Gastroesophageal sphincter (tissue), 4 donors: ENCODE results near the gene ATP5ME. TPM values are rescaled to one million over a fixed set of nuclear protein-coding genes. Genes with fewer than 3 reads are reported as not detected.

Experiments
- ATAC-seq: fragments of 150-250 bp; one replicate; pipeline ENCODE4 v1.9.1; 2016; ENCODE audit warnings: mild to moderate bottlenecking, moderate library complexity
- H3K27ac ChIP-seq, 4 donors: fragments of 200-600 bp; sonication (generic) in 3 of 4; 1 replicate in 3 of 4; 2 replicates in 1 of 4; pipeline ENCODE4 v1.5.1; 2016 to 2019
- H3K27me3 ChIP-seq: fragments of 200-600 bp; sonication (generic); one replicate; pipeline ENCODE4 v1.5.1; 2019
- H3K36me3 ChIP-seq, 2 donors: fragments of 200-600 bp; sonication (generic); one replicate each; pipeline ENCODE4 v1.5.1; 2019; ENCODE audit warnings: control low read depth in 1 of 2
- H3K4me1 ChIP-seq, 3 donors: fragments of 200-600 bp; sonication (generic); 1 replicate in 2 of 3; 2 replicates in 1 of 3; pipeline ENCODE4 v1.5.1; 2016 to 2019; ENCODE audit warnings: control low read depth in 2 of 3
- H3K4me3 ChIP-seq, 2 donors: fragments of 200-600 bp; sonication (generic); one replicate each; pipeline ENCODE4 v1.5.1; 2019; ENCODE audit warnings: mild to moderate bottlenecking in 1 of 2, moderate library complexity in 1 of 2
- H3K9me3 ChIP-seq, 3 donors: fragments of 200-600 bp; sonication (generic); one replicate each; pipeline ENCODE4 v1.5.1; 2017 to 2019; ENCODE audit warnings: control low read depth in 2 of 3
- EP300 ChIP-seq: sonication (generic); formaldehyde crosslinking; IDR thresholded peaks from one replicate; pipeline ENCODE4 v1.6.1; 2017; ENCODE audit warnings: antibody characterized with exemption, mild to moderate bottlenecking
- POLR2A ChIP-seq, 2 donors: fragments of 450-650 bp; IDR thresholded peaks; one replicate each; pipeline ENCODE4 v1.6.1; 2017; ENCODE audit warnings: antibody characterized with exemption in 2 of 2, mild to moderate bottlenecking in 2 of 2, moderate library complexity in 1 of 2
- POLR2AphosphoS5 ChIP-seq: sonication (generic); formaldehyde crosslinking; IDR thresholded peaks from one replicate; pipeline ENCODE4 v1.6.1; 2017; ENCODE audit warnings: antibody characterized with exemption
- WGBS, 2 donors: methylation state at CpG; one replicate each; pipeline ENCODE4 v1.1.5; 2018; ENCODE audit warnings: low coverage in 1 of 2; 5-methylcytosine and 5-hydroxymethylcytosine counted together
- total RNA-seq, 4 donors: library from RNA; depleted of rRNA; stranded (reverse); fragments of >200 nt; gene quantifications; one replicate each; pipeline ENCODE4 v1.1.0, GENCODE V29; 2016
- TF ChIP-seq, protein P1 (sequence below), 4 experiments: fragments of 200-600 bp in 2 of 4; fragments of 450-650 bp in 2 of 4; sonication (generic) in 1 of 4; IDR thresholded peaks; one replicate each; pipeline ENCODE4 v1.5.1; 2017 to 2019; ENCODE audit warnings: antibody characterized with exemption in 4 of 4, mild to moderate bottlenecking in 2 of 4, moderate library complexity in 2 of 4

The ATP5ME gene
- total RNA-seq, 4 donors from 2014 or later, result 56.9 to 116 (median 106) TPM

GRCh38 chr4:660401-660800 is 13.7 kb downstream of the ATP5ME start:
- no peak for ATAC-seq
- Histone ChIP-seq H3K4me1 (peaks cover 0 to 18% (median 8%) of the 10 kb centered on the region in 3 donors), H3K4me3 (no peak overlapping the region), H3K27ac (no peak overlapping the region), H3K9me3 (no peaks in the 10 kb centered on the region), H3K36me3 (no peaks in the 10 kb centered on the region), H3K27me3 (peaks cover 51% of the 10 kb centered on the region)
- WGBS, 2 donors, result 86 to 95% methylated on average over 4 to 5 of the region's 10 CpGs
- TF ChIP-seq POLR2AphosphoS5 (no peak), EP300 (no peak), POLR2A (IDR thresholded peaks at IDR 0.05) (no peak)
- TF ChIP-seq, protein P1, sequence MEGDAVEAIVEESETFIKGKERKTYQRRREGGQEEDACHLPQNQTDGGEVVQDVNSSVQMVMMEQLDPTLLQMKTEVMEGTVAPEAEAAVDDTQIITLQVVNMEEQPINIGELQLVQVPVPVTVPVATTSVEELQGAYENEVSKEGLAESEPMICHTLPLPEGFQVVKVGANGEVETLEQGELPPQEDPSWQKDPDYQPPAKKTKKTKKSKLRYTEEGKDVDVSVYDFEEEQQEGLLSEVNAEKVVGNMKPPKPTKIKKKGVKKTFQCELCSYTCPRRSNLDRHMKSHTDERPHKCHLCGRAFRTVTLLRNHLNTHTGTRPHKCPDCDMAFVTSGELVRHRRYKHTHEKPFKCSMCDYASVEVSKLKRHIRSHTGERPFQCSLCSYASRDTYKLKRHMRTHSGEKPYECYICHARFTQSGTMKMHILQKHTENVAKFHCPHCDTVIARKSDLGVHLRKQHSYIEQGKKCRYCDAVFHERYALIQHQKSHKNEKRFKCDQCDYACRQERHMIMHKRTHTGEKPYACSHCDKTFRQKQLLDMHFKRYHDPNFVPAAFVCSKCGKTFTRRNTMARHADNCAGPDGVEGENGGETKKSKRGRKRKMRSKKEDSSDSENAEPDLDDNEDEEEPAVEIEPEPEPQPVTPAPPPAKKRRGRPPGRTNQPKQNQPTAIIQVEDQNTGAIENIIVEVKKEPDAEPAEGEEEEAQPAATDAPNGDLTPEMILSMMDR (IDR thresholded peaks at IDR 0.05), result no peak

DNA sequence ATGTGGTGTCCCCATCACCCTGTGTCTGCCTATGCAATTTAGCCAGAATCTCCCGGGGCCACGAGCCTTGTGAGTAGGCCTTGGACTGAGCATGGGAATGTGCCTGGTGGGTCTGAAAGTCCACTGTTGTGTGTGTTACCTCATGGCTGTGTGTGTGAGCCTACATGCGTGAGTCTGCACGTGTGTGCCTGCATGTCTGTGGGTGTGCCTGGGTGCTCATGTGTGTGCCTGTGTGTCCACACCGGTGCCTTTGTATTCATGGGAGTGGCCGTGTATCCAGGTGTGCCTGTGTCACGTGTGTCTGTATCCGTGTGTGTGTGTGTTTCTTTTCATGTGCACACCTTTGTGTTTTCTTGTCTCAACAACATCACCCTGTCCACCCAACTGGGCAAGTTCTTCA is 14.2 kb downstream of the ATP5ME start:
- peaks cover 0 to 18% (median 8%) of the 10 kb centered on the region in 3 donors for H3K4me1 ChIP-seq
- no peaks in the 10 kb centered on the region for H3K36me3 ChIP-seq
- no peaks in the 10 kb centered on the region for H3K9me3 ChIP-seq
- no peak overlapping the region for H3K4me3 ChIP-seq
- TF ChIP-seq POLR2A (IDR thresholded peaks at IDR 0.05), result no peak
- TF ChIP-seq, protein P1 (IDR thresholded peaks at IDR 0.05), result no peak
- no peak for TF ChIP-seq EP300
- TF ChIP-seq POLR2AphosphoS5, result no peak
- WGBS, 2 donors, result 90% methylated on average over 2 of the region's 8 CpGs; no CpG with 5 or more reads in 1 of the 2 donors
- peaks cover 51% of the 10 kb centered on the region for H3K27me3 ChIP-seq
- no peak overlapping the region for H3K27ac ChIP-seq
- no peak for ATAC-seq

DNA sequence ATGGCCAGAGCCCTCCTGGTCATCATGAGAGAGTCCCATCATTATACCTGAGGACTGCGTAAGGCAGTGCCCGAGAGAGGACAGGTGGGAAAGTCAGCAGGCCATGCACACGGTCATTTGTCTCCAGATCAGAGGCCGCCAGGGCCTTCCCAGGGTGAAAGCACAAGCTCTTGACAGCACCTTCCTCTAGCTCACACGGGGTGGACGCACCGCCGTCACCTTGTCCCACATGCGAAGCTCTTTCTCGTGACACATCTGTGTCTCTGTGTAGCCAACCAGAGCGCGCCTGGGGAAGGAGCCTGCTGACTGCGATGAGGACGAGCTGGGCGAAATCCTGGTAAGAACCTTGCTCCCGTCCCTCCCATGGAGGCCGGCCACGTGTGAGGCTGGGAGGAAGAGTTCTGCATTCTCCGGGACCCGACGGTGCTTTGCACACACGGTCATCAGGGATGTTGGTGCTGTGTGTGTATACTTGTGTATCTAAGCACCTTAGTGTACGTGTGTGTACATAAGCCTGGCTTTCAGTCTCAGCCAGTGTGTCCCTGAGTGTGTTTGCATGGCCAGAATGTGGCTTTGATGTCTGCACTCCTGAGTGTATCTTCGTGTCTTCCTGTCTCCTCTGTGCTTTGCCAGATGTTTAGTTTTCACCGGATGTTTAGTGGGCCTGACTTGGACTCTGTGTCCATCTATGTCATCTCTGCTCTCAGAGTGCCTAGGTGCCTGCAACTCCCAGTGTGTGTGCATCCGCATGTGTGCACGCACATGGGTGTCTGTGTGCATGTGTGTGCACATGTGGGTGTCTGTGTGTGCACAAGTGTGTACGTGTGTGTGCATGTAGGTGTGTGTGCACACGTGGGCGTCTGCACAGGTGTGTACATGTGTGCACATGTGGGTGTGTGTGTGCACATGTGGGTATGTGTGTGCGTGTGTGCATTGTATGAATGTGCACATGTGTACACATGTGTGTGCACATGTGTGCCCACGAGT is 15.1 kb downstream of the ATP5ME start:
- TF ChIP-seq POLR2A (IDR thresholded peaks at IDR 0.05) (no peak), EP300 (no peak), POLR2AphosphoS5 (no peak)
- TF ChIP-seq, protein P1 (IDR thresholded peaks at IDR 0.05), result no peak
- ATAC-seq, result no peak

DNA sequence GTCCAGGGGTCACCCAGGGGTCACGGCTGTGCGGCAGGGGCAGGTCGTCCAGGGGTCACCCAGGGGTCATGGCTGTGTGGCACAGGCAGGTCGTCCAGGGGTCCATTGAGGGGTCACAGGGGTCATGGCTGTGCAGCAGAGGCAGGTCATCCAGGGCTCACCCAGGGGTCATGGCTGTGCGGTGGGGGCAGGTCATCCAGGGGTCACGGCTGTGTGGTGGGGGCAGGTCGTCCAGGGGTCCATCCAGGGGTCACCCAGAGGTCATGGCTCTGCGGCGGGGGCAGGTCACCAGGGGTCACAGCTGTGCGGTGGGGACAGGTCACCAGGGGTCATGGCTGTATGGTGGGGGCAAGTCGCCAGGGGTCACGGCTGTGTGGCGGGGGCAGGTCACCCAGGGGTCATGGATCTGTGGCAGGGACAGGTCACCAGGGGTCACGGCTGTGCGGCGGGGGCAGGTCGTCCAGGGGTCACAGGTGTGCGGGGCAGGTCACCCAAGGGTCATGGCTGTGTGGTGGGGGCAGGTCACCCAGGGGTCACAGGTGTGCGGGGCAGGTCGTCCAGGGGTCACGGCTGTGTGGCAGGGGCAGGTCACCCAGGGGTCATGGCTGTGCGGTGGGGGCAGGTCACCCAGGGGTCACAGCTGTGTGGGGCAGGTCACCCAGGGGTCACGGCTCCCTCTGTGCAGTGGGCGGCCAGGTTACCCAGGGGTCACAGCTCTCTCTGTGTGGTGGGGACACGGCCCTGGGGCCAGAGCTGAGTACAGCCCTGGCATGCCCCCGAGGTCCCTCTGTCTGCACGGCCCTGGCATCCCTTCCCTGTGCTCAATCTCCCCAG is 16.0 kb downstream of the ATP5ME start:
- no peaks in the 10 kb centered on the region for H3K36me3 ChIP-seq
- no peaks in the 10 kb centered on the region for H3K9me3 ChIP-seq
- TF ChIP-seq POLR2AphosphoS5 (no peak), EP300 (no peak), POLR2A (IDR thresholded peaks at IDR 0.05) (no peak)
- TF ChIP-seq, protein P1 (IDR thresholded peaks at IDR 0.05), result no peak
- H3K4me3 ChIP-seq, result no peak overlapping the region
- ATAC-seq, result no peak
- peaks cover 0 to 3% (median 0%) of the 10 kb centered on the region in 3 donors for H3K4me1 ChIP-seq
- WGBS, 2 donors, result 20% methylated on average over 1 of the region's 27 CpGs; no CpG with 5 or more reads in 1 of the 2 donors
- H3K27me3 ChIP-seq, result peaks cover 48% of the 10 kb centered on the region
- H3K27ac ChIP-seq, result no peak overlapping the region

More for the DNA sequence above, 15.1 kb downstream of the ATP5ME start:
- 78 to 81% methylated on average over 13 to 27 of the region's 32 CpGs for WGBS, 2 donors
- Histone ChIP-seq H3K4me3 (no peak overlapping the region), H3K36me3 (no peaks in the 10 kb centered on the region), H3K4me1 (peaks cover 0 to 12% (median 4%) of the 10 kb centered on the region in 3 donors), H3K27me3 (peaks cover 51% of the 10 kb centered on the region), H3K9me3 (no peaks in the 10 kb centered on the region), H3K27ac (no peak overlapping the region)
